Stimulated activated CD8-positive, alpha-beta memory T cell treated with anti-CD3 and anti-CD28 coated beads, Interleukin-4, amount 100 ng/mL, for 1 hour (primary cell): ENCODE measurements around the gene SLC7A6OS.

ENCODE experiments used
- DNase-seq, 2 donors: peaks; one replicate each; pipeline ENCODE4 v3.0.0-alpha.2; 2020; ENCODE audit warnings: low read depth in 2 of 2, low spot score in 1 of 2

Gene SLC7A6OS

DNA sequence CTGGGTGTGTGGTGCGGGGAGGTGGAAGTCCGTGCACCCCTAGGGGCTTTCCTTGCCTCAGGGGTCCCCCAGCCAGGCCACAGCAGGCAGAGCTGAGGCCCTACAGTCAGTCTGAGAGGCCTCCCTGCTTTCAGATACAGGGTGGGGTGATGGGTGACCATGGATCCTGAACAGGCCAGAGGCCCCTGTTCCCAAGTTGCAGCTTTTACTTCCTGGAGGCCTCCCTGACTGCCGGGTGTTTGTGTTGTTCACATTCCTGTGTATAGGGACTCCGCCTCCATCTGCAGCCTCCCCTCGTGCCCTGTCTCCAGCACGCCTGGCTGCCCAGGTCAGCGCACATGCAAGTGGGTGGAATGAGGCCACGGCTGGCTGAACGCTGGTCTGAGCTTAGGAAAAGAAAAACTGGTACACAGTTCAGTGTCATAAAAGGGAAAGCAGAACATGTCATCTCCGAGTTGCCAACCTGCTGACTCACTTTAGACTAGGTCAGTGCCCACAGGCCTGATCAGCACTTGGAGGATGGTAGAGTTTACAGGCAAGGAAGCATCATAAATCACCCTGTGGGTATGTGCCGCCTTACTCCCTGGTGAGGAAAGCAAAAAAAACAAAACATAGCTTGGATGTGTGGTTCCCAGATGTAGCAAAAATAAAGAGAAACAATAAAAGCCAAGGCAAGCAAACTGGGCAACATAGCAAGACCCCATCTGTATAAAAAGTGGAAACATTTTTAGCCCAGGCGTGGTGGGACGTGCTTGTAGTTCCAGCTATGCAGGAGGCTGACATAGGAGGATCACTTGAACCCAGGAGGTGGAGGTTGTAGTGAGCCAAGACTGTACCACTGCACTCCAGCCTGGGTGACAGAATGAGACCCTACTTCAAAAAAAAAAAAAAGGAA lies 52.6 kb downstream of the SLC7A6OS start:
- DNase-seq = no peak

DNA sequence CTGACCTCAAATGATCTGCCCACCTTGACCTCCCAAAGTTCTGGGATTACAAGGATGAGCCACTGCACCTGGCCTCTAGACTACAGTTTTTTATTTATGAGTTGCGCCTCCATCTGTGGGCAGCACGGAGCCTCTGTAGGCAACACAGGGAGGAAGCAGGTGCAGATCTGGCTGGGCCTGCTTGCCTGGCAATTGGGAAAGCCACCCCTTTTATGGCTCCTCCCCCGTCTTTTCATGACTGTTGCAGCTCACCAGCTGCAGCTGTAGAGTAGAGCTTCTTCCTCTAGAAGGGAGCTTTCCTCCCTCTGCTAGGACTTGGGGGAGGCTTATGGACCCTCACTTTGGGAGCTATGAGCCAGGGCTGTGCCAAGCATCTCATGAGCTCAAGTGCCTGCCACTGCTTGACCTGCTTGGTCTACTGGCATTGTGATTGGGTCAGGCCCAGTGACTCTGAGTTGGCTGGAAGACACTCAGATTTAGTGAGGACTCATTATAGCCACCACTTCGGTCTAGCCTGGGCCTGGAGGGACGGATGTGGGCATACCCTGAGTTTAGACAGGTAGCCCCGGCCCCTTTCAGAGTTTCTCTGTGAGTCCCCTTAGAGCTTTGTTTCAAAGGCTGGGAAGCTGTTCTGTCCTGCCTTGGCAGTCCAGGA lies 53.4 kb downstream of the SLC7A6OS start:
- no peak for DNase-seq

DNA sequence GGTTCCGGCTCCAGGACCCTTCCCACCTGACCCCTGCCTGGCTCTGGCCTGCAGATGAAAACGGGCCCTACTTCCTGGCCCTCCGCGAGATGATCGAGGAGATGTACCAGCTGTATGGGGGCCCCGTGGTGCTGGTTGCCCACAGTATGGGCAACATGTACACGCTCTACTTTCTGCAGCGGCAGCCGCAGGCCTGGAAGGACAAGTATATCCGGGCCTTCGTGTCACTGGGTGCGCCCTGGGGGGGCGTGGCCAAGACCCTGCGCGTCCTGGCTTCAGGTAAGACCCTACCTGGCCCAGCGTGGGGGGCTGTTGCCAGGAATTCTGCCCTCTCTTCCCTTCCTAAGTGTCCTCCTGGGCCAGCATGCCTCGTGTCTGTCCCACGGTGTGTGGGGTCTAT lies 55.0 kb downstream of the SLC7A6OS start:
- DNase-seq = no peak

DNA sequence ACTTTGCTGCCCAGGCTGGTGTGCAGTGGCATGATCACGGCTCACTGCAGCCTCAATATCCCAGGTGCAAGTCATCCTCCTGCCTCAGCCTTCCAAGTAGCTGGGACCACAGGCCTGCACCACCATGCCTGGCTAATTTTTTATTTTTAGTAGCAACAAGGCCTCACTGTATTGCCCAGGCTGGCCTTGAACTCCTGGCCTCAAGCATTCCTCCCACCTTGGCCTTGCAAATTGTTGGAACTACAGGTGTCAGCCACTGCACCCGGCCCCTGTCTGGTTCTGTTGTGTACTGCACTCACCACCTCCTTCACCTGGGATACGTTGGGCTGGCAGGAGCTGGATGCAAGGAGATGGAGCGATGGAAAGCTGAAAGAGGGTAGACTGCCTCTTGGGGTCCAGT lies 57.0 kb downstream of the SLC7A6OS start:
- no peak for DNase-seq

DNA sequence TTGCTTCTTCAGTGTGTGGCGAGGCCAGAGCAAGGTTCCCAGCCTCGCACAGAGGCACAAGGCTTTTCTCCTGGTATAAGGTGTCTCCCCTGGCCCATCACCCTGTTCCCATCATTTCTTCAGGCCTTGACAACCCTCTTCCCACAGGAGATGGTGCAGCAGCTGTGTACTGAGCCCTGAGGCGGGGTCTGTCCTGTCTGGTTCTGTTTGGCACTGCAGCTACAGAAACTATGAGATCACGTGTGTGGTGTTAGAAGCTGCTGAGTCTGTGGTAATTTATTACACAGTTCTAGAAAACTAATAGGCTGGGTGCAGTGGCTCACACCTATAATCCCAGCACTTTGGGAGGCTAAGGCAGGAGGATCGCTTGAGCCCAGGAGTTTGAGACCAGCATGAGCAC lies 58.4 kb downstream of the SLC7A6OS start:
- DNase-seq = no peak

DNA sequence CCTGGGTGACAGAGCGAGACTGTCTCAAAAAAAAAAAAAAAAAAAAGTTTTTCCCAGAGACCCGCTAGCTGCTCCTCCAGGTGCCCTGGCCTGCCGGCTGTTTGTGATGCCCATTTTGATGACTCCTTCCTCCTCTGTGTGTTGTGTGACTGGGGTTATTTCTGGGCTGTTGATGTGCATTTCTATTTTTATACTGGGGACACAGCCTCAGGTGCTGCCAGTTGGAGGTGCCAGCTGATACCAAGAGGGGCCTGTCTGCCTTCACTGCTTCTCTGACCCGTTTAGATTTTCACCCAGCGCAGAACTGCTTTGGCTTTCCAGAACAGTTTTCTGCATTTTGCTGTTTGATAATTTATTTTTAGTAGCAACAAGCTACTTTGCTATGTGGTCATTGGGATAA lies 58.9 kb downstream of the SLC7A6OS start:
- DNase-seq = no peak

DNA sequence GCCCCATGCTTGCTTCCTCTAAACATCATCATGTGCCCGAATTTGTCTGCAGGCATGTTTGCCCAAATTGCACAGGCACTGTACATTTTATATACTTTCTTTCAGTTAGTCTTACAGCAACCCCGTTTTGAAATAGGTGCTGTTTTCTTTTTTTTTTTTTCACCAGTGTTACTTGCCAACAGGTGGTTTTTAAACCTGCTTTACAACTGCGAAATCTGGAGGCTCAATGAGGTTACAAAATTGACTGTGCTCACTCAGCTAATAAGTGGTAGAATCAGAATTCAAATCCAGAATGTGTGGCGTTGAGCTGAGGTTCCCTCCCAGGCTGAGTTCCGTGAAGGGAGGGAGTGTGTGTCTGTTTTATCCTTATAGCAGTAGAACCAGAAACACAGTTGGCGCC lies 59.8 kb downstream of the SLC7A6OS start:
- DNase-seq = no peak

DNA sequence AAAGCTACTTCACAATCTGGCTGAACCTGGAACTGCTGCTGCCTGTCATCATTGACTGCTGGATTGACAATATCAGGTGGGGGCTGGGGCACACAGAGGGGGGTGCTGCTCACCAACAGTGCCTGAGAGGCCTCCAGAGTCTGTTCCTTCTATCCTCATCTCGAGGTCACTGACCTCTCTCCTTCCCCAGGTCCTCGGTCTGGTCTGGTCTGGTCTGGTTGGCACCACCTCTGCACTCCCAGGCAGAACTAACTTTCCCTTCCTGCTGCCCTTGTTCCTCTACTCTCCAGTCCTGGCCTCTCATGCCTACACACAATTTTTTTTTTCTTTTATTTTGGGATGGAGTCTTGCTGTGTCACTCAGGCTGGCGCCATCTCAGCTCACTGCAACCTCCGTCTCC lies 61.4 kb downstream of the SLC7A6OS start:
- DNase-seq = no peak
